Fibroblast of lung (primary cell): ENCODE data around the gene KIN. TPM values are rescaled to one million over a fixed set of nuclear protein-coding genes. Genes with fewer than 3 reads are reported as not detected.

Source experiments
- DNase-seq, 2 donors: peaks; one replicate each; pipeline versions ENCODE4 v3.0.0 to v3.0.0-alpha.2; 2010; ENCODE audit warnings: low read depth in 2 of 2
- H2AFZ ChIP-seq: 2 replicates; pipeline ENCODE4 v1.5.1; 2012; ENCODE audit warnings: low read length, control low read depth, inconsistent platforms
- H3K27ac ChIP-seq: 2 replicates; pipeline ENCODE4 v1.5.1; 2011; ENCODE audit warnings: low read length, control low read depth; ENCODE audit not compliant: insufficient read depth
- H3K27me3 ChIP-seq: 2 replicates; pipeline ENCODE4 v1.5.1; 2011; ENCODE audit warnings: mild to moderate bottlenecking, low read length; ENCODE audit not compliant: control insufficient read depth, insufficient read depth
- H3K36me3 ChIP-seq: 2 replicates; pipeline ENCODE4 v1.5.1; 2011; ENCODE audit warnings: low read length; ENCODE audit not compliant: control insufficient read depth, insufficient read depth
- H3K4me1 ChIP-seq: 2 replicates; pipeline ENCODE4 v1.5.1; 2011; ENCODE audit warnings: low read length; ENCODE audit not compliant: control insufficient read depth, insufficient read depth; ENCODE audit errors: extremely low read depth
- H3K4me2 ChIP-seq: 2 replicates; pipeline ENCODE4 v1.5.1; 2011; ENCODE audit warnings: low read length, control low read depth; ENCODE audit not compliant: insufficient read depth; ENCODE audit errors: extremely low read depth
- H3K4me3 ChIP-seq, 4 experiments: fragments of 200-600 bp in 1 of 4; sonication (generic) in 1 of 4; replicated peaks in 1 of 4; 2 replicates each; pipeline ENCODE4 v1.5.1; 2011 to 2016; ENCODE audit warnings: low read length in 4 of 4, low read depth in 3 of 4, mild to moderate bottlenecking in 3 of 4, control low read depth in 2 of 4, inconsistent platforms in 1 of 4, mixed read lengths in 1 of 4; ENCODE audit not compliant: insufficient read depth in 1 of 4; ENCODE audit errors: control extremely low read depth in 1 of 4
- H3K79me2 ChIP-seq: 2 replicates; pipeline ENCODE4 v1.5.1; 2012; ENCODE audit warnings: mild to moderate bottlenecking, low read length, inconsistent platforms; ENCODE audit not compliant: control insufficient read depth, insufficient read depth
- H3K9ac ChIP-seq: 2 replicates; pipeline ENCODE4 v1.5.1; 2011; ENCODE audit warnings: mild to moderate bottlenecking, low read length, control low read depth; ENCODE audit not compliant: insufficient read depth
- H3K9me3 ChIP-seq: 2 replicates; pipeline ENCODE4 v1.5.1; 2012; ENCODE audit warnings: low read depth, low read length; ENCODE audit not compliant: control insufficient read depth, insufficient read depth
- H4K20me1 ChIP-seq: 2 replicates; pipeline ENCODE4 v1.5.1; 2011; ENCODE audit warnings: low read length; ENCODE audit not compliant: control insufficient read depth, insufficient read depth; ENCODE audit errors: extremely low read depth
- EZH2 ChIP-seq: IDR thresholded peaks from 2 replicates; pipeline ENCODE4 v1.5.1; 2012; ENCODE audit warnings: low read length, control low read depth, mild to moderate bottlenecking; ENCODE audit errors: missing control alignments
- polyA minus RNA-seq: library from RNA; depleted of rRNA, polyadenylated mRNA; stranded (reverse); fragments of >200 nt; gene quantifications from 2 replicates; pipeline ENCODE4 v1.2.3, GENCODE V29; 2011; ENCODE audit warnings: low replicate concordance
- polyA plus RNA-seq, 2 donors: library from polyadenylated mRNA; depleted of rRNA in 1 of 2; stranded (reverse) in 1 of 2; unstranded in 1 of 2; fragments of >200 nt; gene quantifications; 2 replicates each; pipeline ENCODE4 v1.2.1, GENCODE V29; 2011 to 2012; ENCODE audit warnings: missing spikeins in 1 of 2
- total RNA-seq: library from RNA; depleted of rRNA; stranded (reverse); fragments of >200 nt; gene quantifications from 2 replicates; pipeline ENCODE4 v1.2.1, GENCODE V29; 2014
- TF ChIP-seq, protein P1 (sequence below), 2 donors: IDR thresholded peaks in 1 of 2; conservative IDR thresholded peaks in 1 of 2; 1 replicate in 1 of 2; 2 replicates in 1 of 2; pipeline ENCODE4 v1.5.1; 2011 to 2012; ENCODE audit warnings: low read length in 2 of 2, control low read depth in 1 of 2, inconsistent platforms in 1 of 2, low read depth in 1 of 2, mild to moderate bottlenecking in 1 of 2

The KIN gene, protein sequence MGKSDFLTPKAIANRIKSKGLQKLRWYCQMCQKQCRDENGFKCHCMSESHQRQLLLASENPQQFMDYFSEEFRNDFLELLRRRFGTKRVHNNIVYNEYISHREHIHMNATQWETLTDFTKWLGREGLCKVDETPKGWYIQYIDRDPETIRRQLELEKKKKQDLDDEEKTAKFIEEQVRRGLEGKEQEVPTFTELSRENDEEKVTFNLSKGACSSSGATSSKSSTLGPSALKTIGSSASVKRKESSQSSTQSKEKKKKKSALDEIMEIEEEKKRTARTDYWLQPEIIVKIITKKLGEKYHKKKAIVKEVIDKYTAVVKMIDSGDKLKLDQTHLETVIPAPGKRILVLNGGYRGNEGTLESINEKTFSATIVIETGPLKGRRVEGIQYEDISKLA
- total RNA-seq (7.2 and 10.1 TPM in 2 replicates), polyA plus RNA-seq (8.9 and 9.6 TPM in 2 replicates), polyA minus RNA-seq (0.04 and 0.55 TPM in 2 replicates)
- 11.1 and 13.4 TPM in 2 replicates for polyA plus RNA-seq (2012)

GRCh38 chr10:7787857-7788638 lies at the start of gene KIN, which contains the start of gene ATP5F1C:
Gene KIN, minus strand, starts transcription at chr10:7787993. Its CDS starts 60 bp downstream, at chr10:7787933.
Gene ATP5F1C, plus strand, starts transcription at chr10:7788177. Its CDS starts 31 bp downstream, at chr10:7788208.
- Histone ChIP-seq H2AFZ (peak within 1 kb of the TSS; percentile 95), H3K36me3 (no peaks in the 10 kb centered on the region), H3K27me3 (no peaks in the 10 kb centered on the region), H3K79me2 (peaks cover 95% of the 10 kb centered on the region), H3K4me2 (peak within 1 kb of the TSS; percentile 94), H3K4me1 (peaks cover 2% of the 10 kb centered on the region), H3K9ac (peak within 1 kb of the TSS; percentile 93), H3K9me3 (no peaks in the 10 kb centered on the region), H3K27ac (peak within 1 kb of the TSS; percentile 86), H3K4me3 (peak within 1 kb of the TSS; percentile 73 to 97 (median 87)), H4K20me1 (no peaks in the 10 kb centered on the region)
- TF ChIP-seq EZH2: no peak
- peak; percentile 91 to 96 for DNase-seq

DNA sequence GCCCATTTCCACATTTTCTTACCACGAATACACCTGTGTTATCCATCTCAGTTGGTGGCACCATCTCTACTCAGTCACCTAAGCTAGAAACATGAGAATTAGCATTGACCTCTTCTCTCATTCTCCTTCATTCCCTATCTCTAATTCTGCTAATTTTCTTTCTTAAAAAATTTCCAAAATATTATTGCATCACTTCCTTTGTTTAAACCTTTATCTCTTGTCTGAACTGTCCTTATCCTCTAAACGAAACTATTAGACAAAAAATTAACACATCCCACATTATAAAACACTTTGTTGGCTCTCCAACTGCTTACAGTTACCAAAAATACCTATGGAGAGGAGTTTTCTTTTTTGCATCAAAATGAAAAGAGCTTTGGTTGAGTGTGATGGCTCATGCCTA lies 48.8 kb upstream of the KIN start:
- DNase-seq: no peak
- no peak overlapping the region for H2AFZ ChIP-seq
- TF ChIP-seq, protein P1, sequence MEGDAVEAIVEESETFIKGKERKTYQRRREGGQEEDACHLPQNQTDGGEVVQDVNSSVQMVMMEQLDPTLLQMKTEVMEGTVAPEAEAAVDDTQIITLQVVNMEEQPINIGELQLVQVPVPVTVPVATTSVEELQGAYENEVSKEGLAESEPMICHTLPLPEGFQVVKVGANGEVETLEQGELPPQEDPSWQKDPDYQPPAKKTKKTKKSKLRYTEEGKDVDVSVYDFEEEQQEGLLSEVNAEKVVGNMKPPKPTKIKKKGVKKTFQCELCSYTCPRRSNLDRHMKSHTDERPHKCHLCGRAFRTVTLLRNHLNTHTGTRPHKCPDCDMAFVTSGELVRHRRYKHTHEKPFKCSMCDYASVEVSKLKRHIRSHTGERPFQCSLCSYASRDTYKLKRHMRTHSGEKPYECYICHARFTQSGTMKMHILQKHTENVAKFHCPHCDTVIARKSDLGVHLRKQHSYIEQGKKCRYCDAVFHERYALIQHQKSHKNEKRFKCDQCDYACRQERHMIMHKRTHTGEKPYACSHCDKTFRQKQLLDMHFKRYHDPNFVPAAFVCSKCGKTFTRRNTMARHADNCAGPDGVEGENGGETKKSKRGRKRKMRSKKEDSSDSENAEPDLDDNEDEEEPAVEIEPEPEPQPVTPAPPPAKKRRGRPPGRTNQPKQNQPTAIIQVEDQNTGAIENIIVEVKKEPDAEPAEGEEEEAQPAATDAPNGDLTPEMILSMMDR (conservative IDR thresholded peaks at IDR 0.05 in 1 of 2, IDR thresholded peaks at IDR 0.05 in 1 of 2; ENCODE audit: low read depth in 1 of 2, low read length in 2 of 2): no peak
- TF ChIP-seq EZH2: no peak
- H3K9me3 ChIP-seq: no peaks in the 10 kb centered on the region
- no peaks in the 10 kb centered on the region for H3K27me3 ChIP-seq
- no peak overlapping the region for H3K9ac ChIP-seq
- no peaks in the 10 kb centered on the region for H4K20me1 ChIP-seq
- H3K27ac ChIP-seq: no peak overlapping the region
- no peaks in the 10 kb centered on the region for H3K36me3 ChIP-seq
- H3K79me2 ChIP-seq: peaks cover 2% of the 10 kb centered on the region
- no peaks in the 10 kb centered on the region for H3K4me1 ChIP-seq
- H3K4me3 ChIP-seq: no peak overlapping the region
- H3K4me2 ChIP-seq: no peak overlapping the region

DNA sequence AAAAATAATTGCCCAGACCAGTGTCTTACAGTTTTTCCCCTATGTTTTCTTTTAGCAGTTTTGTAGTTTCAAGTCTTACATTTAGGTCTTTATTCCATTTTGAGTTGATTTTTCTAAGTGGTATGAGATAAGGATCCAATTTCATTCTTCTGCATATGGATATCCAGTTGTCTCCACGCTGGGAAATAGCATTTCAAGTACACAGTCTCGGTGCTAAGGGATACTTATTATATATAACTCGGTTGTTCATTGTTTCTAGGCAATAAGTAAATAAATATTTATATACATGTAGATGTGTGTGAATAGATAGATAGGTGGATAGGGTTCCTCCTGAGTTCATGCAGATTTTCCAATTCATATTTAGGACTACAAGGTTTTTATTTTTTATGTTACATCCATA lies 46.5 kb upstream of the KIN start:
- no peak overlapping the region for H3K4me3 ChIP-seq
- no peaks in the 10 kb centered on the region for H3K27me3 ChIP-seq
- no peaks in the 10 kb centered on the region for H3K4me1 ChIP-seq
- H2AFZ ChIP-seq: no peak overlapping the region
- peaks cover 6% of the 10 kb centered on the region for H3K79me2 ChIP-seq
- no peak overlapping the region for H3K9ac ChIP-seq
- DNase-seq: no peak
- no peaks in the 10 kb centered on the region for H3K9me3 ChIP-seq
- no peak overlapping the region for H3K27ac ChIP-seq
- TF ChIP-seq, protein P1 (conservative IDR thresholded peaks at IDR 0.05 in 1 of 2, IDR thresholded peaks at IDR 0.05 in 1 of 2; ENCODE audit: low read depth in 1 of 2, low read length in 2 of 2): no peak
- no peak for TF ChIP-seq EZH2
- H3K36me3 ChIP-seq: no peaks in the 10 kb centered on the region
- no peak overlapping the region for H3K4me2 ChIP-seq
- H4K20me1 ChIP-seq: no peaks in the 10 kb centered on the region
